ENCODE measurements around the gene PDSS2.

DNA sequence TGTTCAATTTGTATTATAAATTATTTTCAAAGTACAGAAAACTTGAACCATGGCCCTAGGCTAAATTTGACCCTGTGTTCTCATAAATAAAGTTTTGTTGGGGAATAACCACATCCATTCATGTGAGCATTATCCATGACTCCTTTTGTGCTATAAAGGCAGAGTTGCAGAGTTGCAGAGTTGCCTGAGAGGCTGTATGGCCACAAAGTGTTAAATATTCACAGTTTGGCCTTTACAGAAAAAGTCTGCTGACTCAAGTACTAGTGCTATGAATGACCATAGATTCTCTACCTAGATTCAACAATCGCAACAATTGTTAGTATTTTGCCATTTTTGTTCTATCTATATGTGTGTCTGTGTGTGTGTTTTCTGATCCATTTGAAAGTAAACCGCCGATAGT is 297.8 kb downstream of the PDSS2 start:
- TF ChIP-seq GATA2 (IDR thresholded peaks at IDR 0.05; ENCODE audit: low read depth, low read length) (no peak), GATA3 (IDR thresholded peaks at IDR 0.05; ENCODE audit: low read depth, low read length) (no peak)
